Suprapubic skin (tissue), 4 donors: ENCODE measurements around the gene TGFBR2. TPM values are rescaled to one million over a fixed set of nuclear protein-coding genes. Genes with fewer than 3 reads are reported as not detected.

Experiments
- DNase-seq, 2 donors: peaks; one replicate each; pipeline ENCODE4 v3.0.0-alpha.2; 2019; ENCODE audit warnings: low spot score in 2 of 2
- H3K27ac ChIP-seq: fragments of 200-600 bp; sonication (generic); one replicate; pipeline ENCODE4 v1.5.1; 2019
- H3K27me3 ChIP-seq: fragments of 200-600 bp; sonication (generic); one replicate; pipeline ENCODE4 v1.5.1; 2019
- H3K36me3 ChIP-seq: fragments of 200-600 bp; sonication (generic); one replicate; pipeline ENCODE4 v1.5.1; 2019
- H3K4me1 ChIP-seq: fragments of 200-600 bp; sonication (generic); one replicate; pipeline ENCODE4 v1.5.1; 2019
- H3K4me3 ChIP-seq: fragments of 200-600 bp; sonication (generic); one replicate; pipeline ENCODE4 v1.5.1; 2019; ENCODE audit warnings: mild to moderate bottlenecking
- H3K9me3 ChIP-seq: fragments of 200-600 bp; sonication (generic); one replicate; pipeline ENCODE4 v1.5.1; 2019
- EP300 ChIP-seq: sonication (generic); formaldehyde crosslinking; IDR thresholded peaks from one replicate; pipeline ENCODE4 v1.6.1; 2017; ENCODE audit warnings: antibody characterized with exemption
- POLR2A ChIP-seq, 2 donors: fragments of 450-650 bp; IDR thresholded peaks; one replicate each; pipeline ENCODE4 v1.6.1; 2017; ENCODE audit warnings: antibody characterized with exemption in 2 of 2, mild to moderate bottlenecking in 2 of 2, moderate library complexity in 2 of 2
- POLR2AphosphoS5 ChIP-seq, 3 donors: sonication (generic); formaldehyde crosslinking; IDR thresholded peaks; one replicate each; pipeline ENCODE4 v1.6.1; 2017; ENCODE audit warnings: antibody characterized with exemption in 3 of 3
- WGBS: methylation state at CpG from one replicate; pipeline ENCODE4 v1.1.5; 2018; 5-methylcytosine and 5-hydroxymethylcytosine counted together
- total RNA-seq, 4 donors: library from RNA; depleted of rRNA; stranded (reverse); fragments of >200 nt; gene quantifications; one replicate each; pipeline ENCODE4 v1.1.0, GENCODE V29; 2016
- TF ChIP-seq, protein P1 (sequence below), 2 donors: fragments of 200-600 bp in 1 of 2; fragments of 450-650 bp in 1 of 2; sonication (generic) in 1 of 2; IDR thresholded peaks; one replicate each; pipeline ENCODE4 v1.5.1; 2016 to 2019; ENCODE audit warnings: antibody characterized with exemption in 2 of 2, mild to moderate bottlenecking in 1 of 2, moderate library complexity in 1 of 2

TGFBR2 gene
- total RNA-seq, 4 donors from 2014 or later: 63.7 to 84.3 (median 83.3) TPM

DNA sequence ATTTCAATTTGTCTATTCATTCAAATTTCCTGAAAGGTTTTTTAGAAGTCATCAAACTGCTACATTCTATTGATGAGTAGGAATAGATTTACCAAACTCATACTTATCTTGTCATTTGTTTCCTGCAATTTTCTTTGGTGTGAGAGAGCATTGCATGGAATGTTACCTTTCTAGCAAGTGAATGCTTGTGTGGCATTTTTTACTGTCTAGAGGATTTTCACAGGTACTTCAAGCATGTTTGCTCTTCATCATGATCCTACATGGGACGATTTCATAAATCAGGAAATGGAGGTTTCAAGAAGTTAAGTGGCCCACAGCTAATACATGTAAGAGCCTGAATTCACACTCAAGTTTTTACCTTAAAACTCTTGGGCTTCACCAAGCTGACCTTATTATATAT is 26.1 kb downstream of the TGFBR2 start:
- Histone ChIP-seq H3K27me3 (no peaks in the 10 kb centered on the region), H3K4me3 (no peak overlapping the region), H3K4me1 (peaks cover 86% of the 10 kb centered on the region), H3K9me3 (no peaks in the 10 kb centered on the region), H3K27ac (peak overlapping the region; percentile 48), H3K36me3 (no peaks in the 10 kb centered on the region)
- WGBS: 72% methylated on average over 1 of the region's 1 CpG
- DNase-seq: no peak
- no peak for TF ChIP-seq EP300
- TF ChIP-seq, protein P1, sequence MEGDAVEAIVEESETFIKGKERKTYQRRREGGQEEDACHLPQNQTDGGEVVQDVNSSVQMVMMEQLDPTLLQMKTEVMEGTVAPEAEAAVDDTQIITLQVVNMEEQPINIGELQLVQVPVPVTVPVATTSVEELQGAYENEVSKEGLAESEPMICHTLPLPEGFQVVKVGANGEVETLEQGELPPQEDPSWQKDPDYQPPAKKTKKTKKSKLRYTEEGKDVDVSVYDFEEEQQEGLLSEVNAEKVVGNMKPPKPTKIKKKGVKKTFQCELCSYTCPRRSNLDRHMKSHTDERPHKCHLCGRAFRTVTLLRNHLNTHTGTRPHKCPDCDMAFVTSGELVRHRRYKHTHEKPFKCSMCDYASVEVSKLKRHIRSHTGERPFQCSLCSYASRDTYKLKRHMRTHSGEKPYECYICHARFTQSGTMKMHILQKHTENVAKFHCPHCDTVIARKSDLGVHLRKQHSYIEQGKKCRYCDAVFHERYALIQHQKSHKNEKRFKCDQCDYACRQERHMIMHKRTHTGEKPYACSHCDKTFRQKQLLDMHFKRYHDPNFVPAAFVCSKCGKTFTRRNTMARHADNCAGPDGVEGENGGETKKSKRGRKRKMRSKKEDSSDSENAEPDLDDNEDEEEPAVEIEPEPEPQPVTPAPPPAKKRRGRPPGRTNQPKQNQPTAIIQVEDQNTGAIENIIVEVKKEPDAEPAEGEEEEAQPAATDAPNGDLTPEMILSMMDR (IDR thresholded peaks at IDR 0.05): no peak
- TF ChIP-seq POLR2AphosphoS5 (IDR thresholded peaks at IDR 0.05): no peak
- TF ChIP-seq POLR2A (IDR thresholded peaks at IDR 0.05): no peak

DNA sequence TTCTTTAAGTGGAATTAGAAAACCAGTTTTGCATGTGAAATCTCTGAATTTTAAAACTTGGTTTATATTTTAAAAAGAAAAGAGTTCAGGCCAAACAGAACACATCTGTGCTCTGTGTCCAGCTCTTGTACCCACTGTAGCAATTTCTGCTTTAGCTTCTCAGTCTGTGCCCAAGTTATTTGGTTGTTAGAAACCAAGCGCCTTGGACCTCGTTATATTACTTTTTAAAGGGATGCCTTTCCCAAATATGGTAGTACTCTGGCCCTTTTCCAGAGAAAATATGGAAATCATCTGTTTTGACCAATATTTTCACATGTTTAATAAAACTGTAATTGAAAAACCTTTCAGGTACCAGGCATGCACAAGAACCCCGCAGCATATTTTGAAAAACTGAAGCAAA is 27.3 kb downstream of the TGFBR2 start:
- Histone ChIP-seq H3K27me3 (no peaks in the 10 kb centered on the region), H3K27ac (no peak overlapping the region), H3K4me3 (no peak overlapping the region), H3K4me1 (peaks cover 79% of the 10 kb centered on the region), H3K9me3 (no peaks in the 10 kb centered on the region), H3K36me3 (no peaks in the 10 kb centered on the region)
- TF ChIP-seq POLR2A (IDR thresholded peaks at IDR 0.05): no peak
- TF ChIP-seq POLR2AphosphoS5 (IDR thresholded peaks at IDR 0.05): no peak
- TF ChIP-seq EP300: no peak
- TF ChIP-seq, protein P1 (IDR thresholded peaks at IDR 0.05): no peak
- no peak for DNase-seq
- WGBS: 90% methylated on average over 3 of the region's 3 CpGs

DNA sequence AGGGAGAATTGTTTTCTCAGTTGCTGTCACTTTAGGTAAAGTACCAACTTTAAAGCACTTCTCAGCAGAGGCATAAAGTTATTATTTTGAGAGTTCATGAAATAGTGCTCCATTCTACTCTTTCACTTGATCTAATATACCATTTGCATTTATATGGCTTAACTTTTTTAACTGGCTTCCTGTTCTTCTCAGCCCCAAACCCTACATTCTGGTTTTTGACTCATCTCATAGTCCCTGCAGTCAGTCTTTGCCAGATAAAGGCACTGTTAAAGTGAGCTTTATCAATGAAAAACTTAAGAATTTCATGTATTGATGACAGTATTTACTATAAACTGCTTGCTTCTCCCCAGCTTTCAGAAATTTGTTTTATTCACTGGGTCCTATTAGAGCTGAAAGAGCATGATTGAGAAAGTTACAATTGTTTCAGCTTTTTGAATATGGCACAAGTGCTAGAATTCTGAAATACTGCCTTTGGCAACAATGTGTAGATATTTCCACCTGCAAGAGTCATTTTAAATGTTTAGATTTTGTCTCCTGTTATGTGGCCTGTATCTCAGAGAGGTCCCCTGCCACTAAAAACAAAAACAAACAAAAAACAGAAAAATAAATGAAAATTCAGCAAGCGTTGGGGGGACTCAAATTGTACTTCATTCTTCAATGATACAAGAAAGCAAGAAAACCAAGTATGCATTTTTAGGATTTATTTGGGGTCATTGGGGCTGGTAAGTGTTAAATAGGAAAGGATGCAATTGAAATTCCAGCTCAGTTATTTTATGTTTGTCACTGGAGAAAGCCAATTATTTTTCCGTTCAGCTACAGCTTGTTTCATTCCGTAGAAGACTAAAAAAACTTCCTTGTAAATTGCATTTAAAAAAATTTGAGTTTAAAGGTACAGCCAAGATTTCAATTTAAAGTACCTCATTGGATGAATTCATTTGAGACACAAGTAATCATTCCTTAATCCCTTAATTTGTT is 28.6 kb downstream of the TGFBR2 start:
- Histone ChIP-seq H3K36me3 (no peaks in the 10 kb centered on the region), H3K4me1 (peaks cover 73% of the 10 kb centered on the region), H3K9me3 (no peaks in the 10 kb centered on the region), H3K27me3 (no peaks in the 10 kb centered on the region), H3K27ac (no peak overlapping the region), H3K4me3 (no peak overlapping the region)
- TF ChIP-seq POLR2A (IDR thresholded peaks at IDR 0.05) (no peak), EP300 (no peak), POLR2AphosphoS5 (IDR thresholded peaks at IDR 0.05) (no peak)
- TF ChIP-seq, protein P1 (IDR thresholded peaks at IDR 0.05): no peak
- 54% methylated on average over 3 of the region's 3 CpGs for WGBS
- no peak for DNase-seq

GRCh38 chr3:30637310-30638219 is 31.2 kb downstream of the TGFBR2 start:
- Histone ChIP-seq H3K9me3 (no peaks in the 10 kb centered on the region), H3K36me3 (no peaks in the 10 kb centered on the region), H3K27me3 (no peaks in the 10 kb centered on the region), H3K4me1 (peaks cover 67% of the 10 kb centered on the region), H3K4me3 (no peak overlapping the region), H3K27ac (no peak overlapping the region)
- no peak for DNase-seq
- TF ChIP-seq POLR2AphosphoS5 (IDR thresholded peaks at IDR 0.05): no peak
- TF ChIP-seq, protein P1 (IDR thresholded peaks at IDR 0.05): no peak
- no peak for TF ChIP-seq POLR2A (IDR thresholded peaks at IDR 0.05)
- TF ChIP-seq EP300: no peak
- 91% methylated on average over 10 of the region's 10 CpGs for WGBS
